Measurements from ENCODE around the gene USP8.

GRCh38 chr15:50531163-50531562 lies 107.0 kb downstream of the USP8 start:
- TF ChIP-seq GATA3 (IDR thresholded peaks at IDR 0.05; ENCODE audit: low read depth, low read length) (no peak), GATA2 (IDR thresholded peaks at IDR 0.05; ENCODE audit: low read depth, low read length) (no peak)

Data from SH-SY5Y (cell line).